GM23338 (cell line): ENCODE results near the gene APH1B.

Source experiments
- CREB1 ChIP-seq: fragments of 250-450 bp; sonication (Bioruptor Pico); IDR thresholded peaks from 2 replicates; pipeline ENCODE4 v1.5.0; 2020; ENCODE audit warnings: low read depth, mild to moderate bottlenecking, moderate library complexity
- CTCF ChIP-seq, 2 experiments: fragments of 200-600 bp in 1 of 2; sonication (generic) in 1 of 2; conservative IDR thresholded peaks; 2 replicates each; pipeline versions ENCODE4 v1.5.1 to v1.6.1; 2016 to 2017; ENCODE audit warnings: antibody characterized with exemption in 2 of 2, low read depth in 2 of 2, mild to moderate bottlenecking in 2 of 2, moderate library complexity in 1 of 2
- ETS1 ChIP-seq: IDR thresholded peaks from 2 replicates; pipeline ENCODE4 v1.6.1; 2016; ENCODE audit warnings: antibody characterized with exemption
- EZH2 ChIP-seq: fragments of 200-600 bp; sonication (generic); IDR thresholded peaks from one replicate; pipeline ENCODE4 v1.8.0; 2017; ENCODE audit warnings: antibody characterized with exemption, mild to moderate bottlenecking, low read depth; ENCODE audit not compliant: unreplicated experiment
- EZH2phosphoT487 ChIP-seq: fragments of 200-600 bp; sonication (generic); IDR thresholded peaks from one replicate; pipeline ENCODE4 v1.8.1; 2018; ENCODE audit warnings: antibody characterized with exemption; ENCODE audit not compliant: unreplicated experiment
- JUNB ChIP-seq: IDR thresholded peaks from one replicate; pipeline ENCODE4 v1.6.1; 2016; ENCODE audit warnings: antibody characterized with exemption; ENCODE audit not compliant: unreplicated experiment
- NANOG ChIP-seq: IDR thresholded peaks from 2 replicates; pipeline ENCODE4 v1.6.1; 2016; ENCODE audit warnings: antibody characterized with exemption, borderline replicate concordance
- POLR2AphosphoS5 ChIP-seq: IDR thresholded peaks from 2 replicates; pipeline ENCODE4 v1.6.1; 2016; ENCODE audit warnings: antibody characterized with exemption, low read depth
- TF ChIP-seq, protein P1 (sequence below): IDR thresholded peaks from one replicate; pipeline ENCODE4 v1.6.1; 2018; ENCODE audit warnings: antibody characterized with exemption; ENCODE audit not compliant: unreplicated experiment
- TF ChIP-seq, protein P2 (sequence below): fragments of 250-450 bp; sonication (Bioruptor Pico); IDR thresholded peaks from 2 replicates; pipeline ENCODE4 v1.5.0; 2020; ENCODE audit warnings: mild to moderate bottlenecking, moderate library complexity

- TF ChIP-seq CTCF (conservative IDR thresholded peaks at IDR 0.05; ENCODE audit: low read depth in 2 of 2), result no peak
- no peak for TF ChIP-seq EZH2phosphoT487
- TF ChIP-seq ETS1, result no peak
- TF ChIP-seq, protein P1, sequence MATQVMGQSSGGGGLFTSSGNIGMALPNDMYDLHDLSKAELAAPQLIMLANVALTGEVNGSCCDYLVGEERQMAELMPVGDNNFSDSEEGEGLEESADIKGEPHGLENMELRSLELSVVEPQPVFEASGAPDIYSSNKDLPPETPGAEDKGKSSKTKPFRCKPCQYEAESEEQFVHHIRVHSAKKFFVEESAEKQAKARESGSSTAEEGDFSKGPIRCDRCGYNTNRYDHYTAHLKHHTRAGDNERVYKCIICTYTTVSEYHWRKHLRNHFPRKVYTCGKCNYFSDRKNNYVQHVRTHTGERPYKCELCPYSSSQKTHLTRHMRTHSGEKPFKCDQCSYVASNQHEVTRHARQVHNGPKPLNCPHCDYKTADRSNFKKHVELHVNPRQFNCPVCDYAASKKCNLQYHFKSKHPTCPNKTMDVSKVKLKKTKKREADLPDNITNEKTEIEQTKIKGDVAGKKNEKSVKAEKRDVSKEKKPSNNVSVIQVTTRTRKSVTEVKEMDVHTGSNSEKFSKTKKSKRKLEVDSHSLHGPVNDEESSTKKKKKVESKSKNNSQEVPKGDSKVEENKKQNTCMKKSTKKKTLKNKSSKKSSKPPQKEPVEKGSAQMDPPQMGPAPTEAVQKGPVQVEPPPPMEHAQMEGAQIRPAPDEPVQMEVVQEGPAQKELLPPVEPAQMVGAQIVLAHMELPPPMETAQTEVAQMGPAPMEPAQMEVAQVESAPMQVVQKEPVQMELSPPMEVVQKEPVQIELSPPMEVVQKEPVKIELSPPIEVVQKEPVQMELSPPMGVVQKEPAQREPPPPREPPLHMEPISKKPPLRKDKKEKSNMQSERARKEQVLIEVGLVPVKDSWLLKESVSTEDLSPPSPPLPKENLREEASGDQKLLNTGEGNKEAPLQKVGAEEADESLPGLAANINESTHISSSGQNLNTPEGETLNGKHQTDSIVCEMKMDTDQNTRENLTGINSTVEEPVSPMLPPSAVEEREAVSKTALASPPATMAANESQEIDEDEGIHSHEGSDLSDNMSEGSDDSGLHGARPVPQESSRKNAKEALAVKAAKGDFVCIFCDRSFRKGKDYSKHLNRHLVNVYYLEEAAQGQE, result no peak
- no peak for TF ChIP-seq EZH2
- no peak for TF ChIP-seq POLR2AphosphoS5
- TF ChIP-seq CREB1 (CRISPR knock-in tag), result no peak
- TF ChIP-seq JUNB, result no peak
- TF ChIP-seq, protein P2, sequence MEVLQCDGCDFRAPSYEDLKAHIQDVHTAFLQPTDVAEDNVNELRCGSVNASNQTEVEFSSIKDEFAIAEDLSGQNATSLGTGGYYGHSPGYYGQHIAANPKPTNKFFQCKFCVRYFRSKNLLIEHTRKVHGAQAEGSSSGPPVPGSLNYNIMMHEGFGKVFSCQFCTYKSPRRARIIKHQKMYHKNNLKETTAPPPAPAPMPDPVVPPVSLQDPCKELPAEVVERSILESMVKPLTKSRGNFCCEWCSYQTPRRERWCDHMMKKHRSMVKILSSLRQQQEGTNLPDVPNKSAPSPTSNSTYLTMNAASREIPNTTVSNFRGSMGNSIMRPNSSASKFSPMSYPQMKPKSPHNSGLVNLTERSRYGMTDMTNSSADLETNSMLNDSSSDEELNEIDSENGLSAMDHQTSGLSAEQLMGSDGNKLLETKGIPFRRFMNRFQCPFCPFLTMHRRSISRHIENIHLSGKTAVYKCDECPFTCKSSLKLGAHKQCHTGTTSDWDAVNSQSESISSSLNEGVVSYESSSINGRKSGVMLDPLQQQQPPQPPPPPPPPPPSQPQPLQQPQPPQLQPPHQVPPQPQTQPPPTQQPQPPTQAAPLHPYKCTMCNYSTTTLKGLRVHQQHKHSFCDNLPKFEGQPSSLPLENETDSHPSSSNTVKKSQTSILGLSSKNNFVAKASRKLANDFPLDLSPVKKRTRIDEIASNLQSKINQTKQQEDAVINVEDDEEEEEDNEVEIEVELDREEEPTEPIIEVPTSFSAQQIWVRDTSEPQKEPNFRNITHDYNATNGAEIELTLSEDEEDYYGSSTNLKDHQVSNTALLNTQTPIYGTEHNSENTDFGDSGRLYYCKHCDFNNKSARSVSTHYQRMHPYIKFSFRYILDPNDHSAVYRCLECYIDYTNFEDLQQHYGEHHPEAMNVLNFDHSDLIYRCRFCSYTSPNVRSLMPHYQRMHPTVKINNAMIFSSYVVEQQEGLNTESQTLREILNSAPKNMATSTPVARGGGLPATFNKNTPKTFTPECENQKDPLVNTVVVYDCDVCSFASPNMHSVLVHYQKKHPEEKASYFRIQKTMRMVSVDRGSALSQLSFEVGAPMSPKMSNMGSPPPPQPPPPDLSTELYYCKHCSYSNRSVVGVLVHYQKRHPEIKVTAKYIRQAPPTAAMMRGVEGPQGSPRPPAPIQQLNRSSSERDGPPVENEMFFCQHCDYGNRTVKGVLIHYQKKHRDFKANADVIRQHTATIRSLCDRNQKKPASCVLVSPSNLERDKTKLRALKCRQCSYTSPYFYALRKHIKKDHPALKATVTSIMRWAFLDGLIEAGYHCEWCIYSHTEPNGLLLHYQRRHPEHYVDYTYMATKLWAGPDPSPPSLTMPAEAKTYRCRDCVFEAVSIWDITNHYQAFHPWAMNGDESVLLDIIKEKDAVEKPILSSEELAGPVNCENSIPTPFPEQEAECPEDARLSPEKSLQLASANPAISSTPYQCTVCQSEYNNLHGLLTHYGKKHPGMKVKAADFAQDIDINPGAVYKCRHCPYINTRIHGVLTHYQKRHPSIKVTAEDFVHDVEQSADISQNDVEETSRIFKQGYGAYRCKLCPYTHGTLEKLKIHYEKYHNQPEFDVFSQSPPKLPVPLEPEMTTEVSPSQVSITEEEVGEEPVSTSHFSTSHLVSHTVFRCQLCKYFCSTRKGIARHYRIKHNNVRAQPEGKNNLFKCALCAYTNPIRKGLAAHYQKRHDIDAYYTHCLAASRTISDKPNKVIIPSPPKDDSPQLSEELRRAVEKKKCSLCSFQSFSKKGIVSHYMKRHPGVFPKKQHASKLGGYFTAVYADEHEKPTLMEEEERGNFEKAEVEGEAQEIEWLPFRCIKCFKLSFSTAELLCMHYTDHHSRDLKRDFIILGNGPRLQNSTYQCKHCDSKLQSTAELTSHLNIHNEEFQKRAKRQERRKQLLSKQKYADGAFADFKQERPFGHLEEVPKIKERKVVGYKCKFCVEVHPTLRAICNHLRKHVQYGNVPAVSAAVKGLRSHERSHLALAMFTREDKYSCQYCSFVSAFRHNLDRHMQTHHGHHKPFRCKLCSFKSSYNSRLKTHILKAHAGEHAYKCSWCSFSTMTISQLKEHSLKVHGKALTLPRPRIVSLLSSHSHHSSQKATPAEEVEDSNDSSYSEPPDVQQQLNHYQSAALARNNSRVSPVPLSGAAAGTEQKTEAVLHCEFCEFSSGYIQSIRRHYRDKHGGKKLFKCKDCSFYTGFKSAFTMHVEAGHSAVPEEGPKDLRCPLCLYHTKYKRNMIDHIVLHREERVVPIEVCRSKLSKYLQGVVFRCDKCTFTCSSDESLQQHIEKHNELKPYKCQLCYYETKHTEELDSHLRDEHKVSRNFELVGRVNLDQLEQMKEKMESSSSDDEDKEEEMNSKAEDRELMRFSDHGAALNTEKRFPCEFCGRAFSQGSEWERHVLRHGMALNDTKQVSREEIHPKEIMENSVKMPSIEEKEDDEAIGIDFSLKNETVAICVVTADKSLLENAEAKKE (CRISPR knock-in tag), result no peak
- TF ChIP-seq NANOG, result no peak
These were observed 17.0 kb downstream of the APH1B start for GRCh38 chr15:63294359-63294758.
